HL-60 (cell line): Measurements from ENCODE around the gene LAMA4.

ENCODE experiments used
- DNase-seq, 2 experiments: peaks; one replicate each; pipeline ENCODE4 v3.0.0-alpha.2; 2010 to 2020; ENCODE audit warnings: low read depth in 1 of 2, low spot score in 1 of 2
- H3K27ac ChIP-seq: fragments of 250-450 bp; sonication (Bioruptor Pico); replicated peaks from 2 replicates; pipeline ENCODE4 v1.5.1; 2020; ENCODE audit warnings: mild to moderate bottlenecking, moderate library complexity
- H3K27me3 ChIP-seq: fragments of 250-450 bp; sonication (Bioruptor Pico); 2 replicates; pipeline ENCODE4 v1.5.1; 2021; ENCODE audit warnings: mild to moderate bottlenecking, moderate library complexity; ENCODE audit not compliant: insufficient read depth, poor library complexity, severe bottlenecking
- H3K4me3 ChIP-seq: replicated peaks from 2 replicates; pipeline ENCODE4 v1.5.1; 2011; ENCODE audit warnings: mild to moderate bottlenecking, control low read depth, low read length; ENCODE audit not compliant: insufficient read depth
- CTCF ChIP-seq: IDR thresholded peaks from one replicate; pipeline ENCODE4 v1.5.1; 2011; ENCODE audit warnings: low read length, control low read depth, inconsistent platforms; ENCODE audit not compliant: insufficient read depth
- GABPA ChIP-seq: IDR thresholded peaks from 2 replicates; pipeline ENCODE4 v1.6.1; 2012; ENCODE audit warnings: low read depth
- POLR2AphosphoS5 ChIP-seq: IDR thresholded peaks from 2 replicates; pipeline ENCODE4 v1.6.1; 2012; ENCODE audit warnings: low read depth
- REST ChIP-seq: IDR thresholded peaks from 2 replicates; pipeline ENCODE4 v1.6.1; 2012; ENCODE audit warnings: low read depth; ENCODE audit not compliant: insufficient replicate concordance
- SPI1 ChIP-seq: IDR thresholded peaks from 2 replicates; pipeline ENCODE4 v1.6.1; 2012; ENCODE audit warnings: low read depth, mild to moderate bottlenecking, borderline replicate concordance

Gene LAMA4

DNA sequence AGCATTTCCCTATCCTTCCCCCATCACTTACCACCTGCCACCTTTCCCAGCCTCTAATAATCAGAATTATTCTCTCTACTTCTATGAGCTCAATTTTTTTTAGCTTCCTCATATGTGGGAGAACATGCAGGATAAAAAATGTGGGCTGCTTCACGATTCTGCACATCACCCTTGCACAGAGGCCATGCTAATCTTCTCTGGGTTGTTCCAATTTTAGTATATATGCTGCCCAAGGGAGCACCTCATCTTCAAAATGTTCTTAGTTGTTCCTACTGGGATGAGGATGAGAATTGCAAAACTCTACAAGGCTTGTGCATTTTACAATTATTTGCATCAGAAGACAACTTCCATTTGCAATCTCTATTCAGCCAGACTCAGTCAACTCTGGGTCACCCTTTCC, 58.1 kb downstream of the LAMA4 start:
- DNase-seq = no peak
- Histone ChIP-seq H3K27me3 (no peaks in the 10 kb centered on the region), H3K27ac (no peak overlapping the region), H3K4me3 (no peak overlapping the region)
- TF ChIP-seq CTCF (no peak), GABPA (no peak), REST (no peak), POLR2AphosphoS5 (no peak), SPI1 (no peak)

- H3K4me3 ChIP-seq = no peak overlapping the region
- H3K27me3 ChIP-seq = no peaks in the 10 kb centered on the region
- no peak for TF ChIP-seq REST
- no peak for TF ChIP-seq SPI1
- TF ChIP-seq GABPA = no peak
- no peak for TF ChIP-seq CTCF
- TF ChIP-seq POLR2AphosphoS5 = no peak
- no peak for DNase-seq
- H3K27ac ChIP-seq = no peak overlapping the region
These were observed 59.2 kb downstream of the LAMA4 start for GRCh38 chr6:112195166-112195565.

- TF ChIP-seq REST = no peak
- no peak for TF ChIP-seq POLR2AphosphoS5
- no peak for TF ChIP-seq SPI1
- no peak for TF ChIP-seq GABPA
- no peak for TF ChIP-seq CTCF
These were observed 59.9 kb downstream of the LAMA4 start for GRCh38 chr6:112194511-112194910.

More at GRCh38 chr6:112194511-112194910, 59.9 kb downstream of the LAMA4 start:
- no peaks in the 10 kb centered on the region for H3K27me3 ChIP-seq
- DNase-seq = no peak
- H3K27ac ChIP-seq = no peak overlapping the region
- H3K4me3 ChIP-seq = no peak overlapping the region
